ENCODE results near the gene TNPO1.

TNPO1 gene

GRCh38 chr5:72885824-72886223, 69.4 kb downstream of the TNPO1 start:
- TF ChIP-seq, protein P1, sequence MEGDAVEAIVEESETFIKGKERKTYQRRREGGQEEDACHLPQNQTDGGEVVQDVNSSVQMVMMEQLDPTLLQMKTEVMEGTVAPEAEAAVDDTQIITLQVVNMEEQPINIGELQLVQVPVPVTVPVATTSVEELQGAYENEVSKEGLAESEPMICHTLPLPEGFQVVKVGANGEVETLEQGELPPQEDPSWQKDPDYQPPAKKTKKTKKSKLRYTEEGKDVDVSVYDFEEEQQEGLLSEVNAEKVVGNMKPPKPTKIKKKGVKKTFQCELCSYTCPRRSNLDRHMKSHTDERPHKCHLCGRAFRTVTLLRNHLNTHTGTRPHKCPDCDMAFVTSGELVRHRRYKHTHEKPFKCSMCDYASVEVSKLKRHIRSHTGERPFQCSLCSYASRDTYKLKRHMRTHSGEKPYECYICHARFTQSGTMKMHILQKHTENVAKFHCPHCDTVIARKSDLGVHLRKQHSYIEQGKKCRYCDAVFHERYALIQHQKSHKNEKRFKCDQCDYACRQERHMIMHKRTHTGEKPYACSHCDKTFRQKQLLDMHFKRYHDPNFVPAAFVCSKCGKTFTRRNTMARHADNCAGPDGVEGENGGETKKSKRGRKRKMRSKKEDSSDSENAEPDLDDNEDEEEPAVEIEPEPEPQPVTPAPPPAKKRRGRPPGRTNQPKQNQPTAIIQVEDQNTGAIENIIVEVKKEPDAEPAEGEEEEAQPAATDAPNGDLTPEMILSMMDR (IDR thresholded peaks at IDR 0.05), result no peak

DNA sequence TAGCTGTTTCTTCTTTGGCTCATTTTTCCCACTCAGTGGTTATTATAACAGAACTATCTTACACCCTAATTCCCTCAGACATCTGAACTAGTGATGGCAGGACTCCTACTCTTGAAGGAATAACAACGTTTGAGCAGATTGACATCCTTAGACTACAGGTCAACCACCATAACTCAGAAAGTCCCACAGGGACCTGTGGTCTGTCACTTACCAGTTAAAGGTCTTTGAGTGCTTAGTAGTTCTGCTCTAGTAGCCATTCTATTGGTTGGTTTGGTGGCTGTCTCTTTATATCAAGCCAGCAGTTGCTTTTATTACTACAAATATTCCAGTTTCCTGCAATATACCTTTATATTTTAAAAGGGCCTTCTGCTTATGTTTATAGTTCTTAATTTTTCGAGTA, 72.1 kb downstream of the TNPO1 start:
- TF ChIP-seq, protein P1 (IDR thresholded peaks at IDR 0.05), result no peak

DNA sequence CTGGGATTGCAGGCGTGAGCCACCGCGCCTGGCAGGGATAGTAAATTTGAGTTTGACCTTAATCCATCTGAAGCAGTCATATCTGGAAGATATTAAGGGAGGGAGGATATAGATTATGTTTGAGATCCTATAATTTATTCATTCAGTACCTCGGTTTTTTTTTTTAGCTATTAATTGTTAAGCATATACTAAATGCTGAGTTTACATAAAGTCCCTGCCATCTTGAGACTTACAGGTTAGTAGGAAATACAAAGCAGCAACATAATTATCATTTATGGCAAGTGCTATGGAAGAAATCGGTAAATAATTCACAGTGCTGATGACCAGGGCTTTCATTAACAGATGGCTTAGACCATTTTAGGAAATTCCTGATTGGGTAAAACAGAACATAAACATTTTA, 72.9 kb downstream of the TNPO1 start:
- TF ChIP-seq, protein P1 (IDR thresholded peaks at IDR 0.05), result no peak

DNA sequence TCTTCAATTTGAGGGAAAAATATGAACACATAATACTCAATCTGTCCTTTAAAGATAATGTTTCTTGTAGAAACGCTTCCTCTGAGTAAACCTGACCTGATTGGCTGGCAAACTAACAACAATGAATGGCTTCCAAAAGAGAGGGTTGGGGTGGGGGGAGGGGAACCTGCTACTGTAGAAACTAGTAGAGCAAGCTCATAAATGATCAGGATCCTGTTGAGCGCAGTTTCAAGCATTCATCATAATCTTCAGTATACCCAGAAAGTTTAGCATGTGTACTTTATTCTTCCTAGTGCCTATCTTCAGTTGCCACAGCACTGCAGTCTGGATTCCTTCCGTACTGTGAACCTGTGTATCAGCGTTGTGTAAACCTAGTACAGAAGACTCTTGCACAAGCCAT, 76.4 kb downstream of the TNPO1 start:
- TF ChIP-seq, protein P1 (IDR thresholded peaks at IDR 0.05), result no peak

GRCh38 chr5:72895758-72896157, 79.3 kb downstream of the TNPO1 start:
- TF ChIP-seq, protein P1 (IDR thresholded peaks at IDR 0.05), result no peak

DNA sequence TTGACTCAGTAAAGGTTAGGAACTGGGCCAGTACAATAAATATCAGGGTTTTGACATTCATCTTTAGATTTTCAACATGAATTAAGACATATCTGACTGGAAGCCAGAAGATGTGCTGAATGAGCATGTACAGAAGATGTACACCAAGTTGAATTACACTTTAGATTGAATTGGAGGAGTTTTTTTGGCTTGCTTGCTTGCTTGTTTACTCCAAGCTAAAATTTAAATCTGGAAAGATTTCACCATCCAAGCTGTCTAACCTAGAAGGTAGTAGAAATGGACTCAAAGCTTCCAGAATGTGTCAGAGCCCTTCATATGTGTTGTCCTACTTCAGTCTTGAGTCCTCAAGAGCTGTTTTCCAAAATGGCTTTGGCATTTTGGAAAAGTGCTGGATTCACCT, 90.3 kb downstream of the TNPO1 start:
- TF ChIP-seq, protein P1 (IDR thresholded peaks at IDR 0.05), result no peak

DNA sequence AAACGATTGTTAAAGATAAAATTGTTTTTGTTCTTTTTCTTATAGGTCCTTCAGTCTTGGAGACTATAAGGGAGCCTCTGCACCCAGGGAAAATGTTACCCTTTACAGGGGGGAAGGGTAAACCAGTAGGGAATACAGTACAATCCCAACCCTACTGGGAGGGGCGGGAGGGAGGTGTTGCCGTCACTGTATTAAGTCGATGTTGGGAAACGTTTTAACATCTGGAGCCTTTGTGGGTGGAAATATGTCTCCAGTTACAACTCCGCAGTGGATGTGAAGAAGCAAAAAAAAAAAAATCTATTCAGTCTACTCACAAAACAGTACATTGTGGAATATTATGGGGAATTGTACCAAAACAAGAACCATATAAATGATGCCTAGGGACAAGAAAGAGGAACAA, 92.2 kb downstream of the TNPO1 start:
- TF ChIP-seq, protein P1 (IDR thresholded peaks at IDR 0.05), result no peak

- TF ChIP-seq, protein P1 (IDR thresholded peaks at IDR 0.05), result no peak
Measured at GRCh38 chr5:72917371-72917776, 100.9 kb downstream of the TNPO1 start.

Measured in LNCAP (cell line).